Measurements from ENCODE around the gene CALCB. TPM values are rescaled to one million over a fixed set of nuclear protein-coding genes. Genes with fewer than 3 reads are reported as not detected.
"Not testable (repeated sequence)": the region's sequence is repeated elsewhere in the genome, so short reads cannot be mapped to it uniquely, and the experiment has no call there.

Gene CALCB
- total and polyA plus RNA-seq, 11 donors, result 0.11 to 1.3 (median 0.37) TPM; not detected in 4

DNA sequence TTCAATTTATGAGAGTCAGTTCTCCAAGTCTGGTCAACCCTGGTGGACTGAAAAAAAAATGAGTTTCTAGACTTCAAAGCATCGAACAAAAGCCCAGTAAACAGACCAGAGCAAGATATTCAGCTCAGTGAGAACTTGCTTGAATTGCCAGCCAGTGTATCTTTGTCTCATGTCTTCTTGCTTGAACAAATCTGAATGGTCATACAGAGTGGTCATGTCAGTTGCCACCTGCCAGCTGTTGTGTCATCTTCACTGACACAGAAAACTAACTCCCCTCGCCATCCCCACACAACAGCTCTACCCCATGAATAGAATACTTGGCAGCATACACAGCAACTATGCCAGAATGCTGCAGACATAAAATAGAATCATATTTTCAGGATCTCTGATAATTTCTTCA lies 27.5 kb upstream of the CALCB start:
- WGBS, 4 donors, result 69 to 75% (median 72%) methylated on average over 2 of the region's 2 CpGs
- intact Hi-C loops (cut with DNase I), result no loop called here

DNA sequence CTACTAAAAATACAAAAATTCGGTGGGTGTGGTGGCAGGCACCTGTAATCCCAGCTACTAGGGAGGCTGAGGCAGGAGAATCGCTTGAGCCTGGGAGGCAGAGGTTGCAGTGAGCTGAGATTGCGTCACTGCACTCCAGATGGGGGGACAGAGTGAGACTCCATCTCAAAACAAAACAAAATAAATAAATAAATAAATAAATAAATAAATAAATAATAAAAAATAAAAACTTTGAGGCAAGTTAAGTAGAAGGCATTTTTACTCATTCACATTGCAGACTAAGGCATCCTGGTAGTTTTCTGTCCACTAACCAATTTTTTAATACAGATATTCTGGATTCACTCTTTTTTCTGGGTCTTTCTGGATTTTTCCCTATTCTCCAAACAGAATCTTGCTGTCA lies 26.7 kb upstream of the CALCB start:
- H3K9me3 ChIP-seq; ATAC-seq; H3K27ac ChIP-seq; H3K36me3 ChIP-seq; intact Hi-C loops (cut with DNase I); H3K4me3 ChIP-seq; H3K4me1 ChIP-seq; DNase-seq; H3K27me3 ChIP-seq: not testable (repeated sequence)
- 76 to 92% (median 86%) methylated on average over 3 of the region's 3 CpGs for WGBS, 4 donors

More for the DNA sequence above, 27.5 kb upstream of the CALCB start:
- Histone ChIP-seq H3K27ac (no peak overlapping the region), H3K36me3 (no peaks in the 10 kb centered on the region), H3K4me3 (no peak overlapping the region), H3K27me3 (peaks cover 0 to 7% (median 0%) of the 10 kb centered on the region in 9 donors), H3K4me1 (no peaks in the 10 kb centered on the region), H3K9me3 (no peaks in the 10 kb centered on the region)
- ATAC-seq (no peak), DNase-seq (no peak)
- TF ChIP-seq, protein P1, sequence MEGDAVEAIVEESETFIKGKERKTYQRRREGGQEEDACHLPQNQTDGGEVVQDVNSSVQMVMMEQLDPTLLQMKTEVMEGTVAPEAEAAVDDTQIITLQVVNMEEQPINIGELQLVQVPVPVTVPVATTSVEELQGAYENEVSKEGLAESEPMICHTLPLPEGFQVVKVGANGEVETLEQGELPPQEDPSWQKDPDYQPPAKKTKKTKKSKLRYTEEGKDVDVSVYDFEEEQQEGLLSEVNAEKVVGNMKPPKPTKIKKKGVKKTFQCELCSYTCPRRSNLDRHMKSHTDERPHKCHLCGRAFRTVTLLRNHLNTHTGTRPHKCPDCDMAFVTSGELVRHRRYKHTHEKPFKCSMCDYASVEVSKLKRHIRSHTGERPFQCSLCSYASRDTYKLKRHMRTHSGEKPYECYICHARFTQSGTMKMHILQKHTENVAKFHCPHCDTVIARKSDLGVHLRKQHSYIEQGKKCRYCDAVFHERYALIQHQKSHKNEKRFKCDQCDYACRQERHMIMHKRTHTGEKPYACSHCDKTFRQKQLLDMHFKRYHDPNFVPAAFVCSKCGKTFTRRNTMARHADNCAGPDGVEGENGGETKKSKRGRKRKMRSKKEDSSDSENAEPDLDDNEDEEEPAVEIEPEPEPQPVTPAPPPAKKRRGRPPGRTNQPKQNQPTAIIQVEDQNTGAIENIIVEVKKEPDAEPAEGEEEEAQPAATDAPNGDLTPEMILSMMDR (IDR thresholded peaks at IDR 0.05), result no peak
- TF ChIP-seq POLR2A (IDR thresholded peaks at IDR 0.05), result no peak

DNA sequence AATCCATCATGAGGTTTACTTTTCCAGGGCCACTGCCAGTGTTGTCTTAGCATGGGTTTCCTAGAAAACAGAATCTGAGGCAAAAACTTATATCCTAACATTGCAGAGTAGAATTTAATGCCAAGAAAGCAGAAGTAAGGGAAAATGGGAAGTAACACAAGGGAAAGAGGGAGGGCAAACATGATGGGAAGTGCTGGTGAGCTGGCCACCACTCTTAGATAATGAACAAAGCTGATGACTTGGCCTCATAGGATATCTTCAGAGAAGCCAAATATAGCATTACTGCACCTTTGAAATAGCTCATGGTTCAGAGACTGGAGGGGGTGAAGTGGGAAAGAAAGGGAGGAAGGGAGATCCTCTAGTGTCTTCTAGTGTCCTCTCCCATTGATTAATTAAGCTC lies 24.8 kb upstream of the CALCB start:
- no peak for ATAC-seq
- Histone ChIP-seq H3K4me3 (no peak overlapping the region), H3K9me3 (no peaks in the 10 kb centered on the region), H3K27ac (no peak overlapping the region), H3K4me1 (no peaks in the 10 kb centered on the region), H3K27me3 (peaks cover 0 to 4% (median 0%) of the 10 kb centered on the region in 9 donors), H3K36me3 (no peaks in the 10 kb centered on the region)
- intact Hi-C loops (cut with DNase I), result no loop called here
- no peak for DNase-seq
- TF ChIP-seq POLR2A (IDR thresholded peaks at IDR 0.05), result no peak
- TF ChIP-seq, protein P1 (IDR thresholded peaks at IDR 0.05), result no peak

DNA sequence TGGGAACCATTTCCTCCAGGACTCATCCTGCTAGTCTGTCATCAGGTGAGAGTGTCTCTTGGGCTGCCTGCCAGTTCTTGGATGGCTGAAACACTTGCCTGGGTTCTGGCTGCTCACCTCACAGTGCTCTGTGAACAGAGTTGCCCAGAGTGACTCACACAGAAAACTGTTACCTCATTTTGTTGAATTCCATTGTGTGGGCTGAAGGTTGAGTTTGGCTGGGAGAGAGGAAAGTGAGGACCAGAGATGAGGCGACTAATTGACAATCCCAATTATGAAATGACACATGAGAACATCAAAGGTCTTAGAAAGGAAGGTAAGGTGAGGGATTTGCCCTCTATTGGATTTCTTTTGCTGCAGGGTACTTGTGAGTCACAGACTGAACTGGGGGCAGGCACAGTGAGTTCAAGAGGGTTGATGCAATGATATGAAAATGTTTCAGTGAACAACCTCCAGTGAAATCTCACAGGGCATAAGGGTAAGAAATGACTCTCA lies 20.2 kb upstream of the CALCB start:
- intact Hi-C loops (cut with DNase I), result no loop called here

More for the DNA sequence above, 20.2 kb upstream of the CALCB start:
- TF ChIP-seq, protein P1 (IDR thresholded peaks at IDR 0.05), result no peak
- TF ChIP-seq POLR2A (IDR thresholded peaks at IDR 0.05), result no peak
- Histone ChIP-seq H3K27ac (no peak overlapping the region), H3K27me3 (peaks cover 0 to 8% (median 0%) of the 10 kb centered on the region in 9 donors), H3K9me3 (no peaks in the 10 kb centered on the region), H3K4me1 (no peaks in the 10 kb centered on the region), H3K36me3 (no peaks in the 10 kb centered on the region), H3K4me3 (no peak overlapping the region)
- ATAC-seq (no peak), DNase-seq (no peak)
- 71 to 80% (median 73%) methylated on average over 1 of the region's 1 CpG for WGBS, 4 donors
